HEK293 (cell line): ENCODE measurements around the gene CNFN.

ENCODE experiments used
- BCL11A ChIP-seq: fragments of 450-650 bp; formaldehyde crosslinking; IDR thresholded peaks from 2 replicates; pipeline ENCODE4 v1.5.1; 2016; ENCODE audit warnings: low read depth, missing biosample characterization, missing genetic modification characterization
- KLF7 ChIP-seq: fragments of 450-650 bp; formaldehyde crosslinking; IDR thresholded peaks from 2 replicates; pipeline ENCODE4 v1.5.1; 2016; ENCODE audit warnings: missing biosample characterization, missing genetic modification characterization, borderline replicate concordance
- YY1 ChIP-seq: fragments of 450-650 bp; formaldehyde crosslinking; IDR thresholded peaks from 2 replicates; pipeline ENCODE4 v1.5.1; 2018; ENCODE audit warnings: missing biosample characterization, missing genetic modification characterization
- ZBTB21 ChIP-seq: fragments of 450-650 bp; formaldehyde crosslinking; IDR thresholded peaks from 2 replicates; pipeline ENCODE4 v1.5.1; 2017; ENCODE audit warnings: missing biosample characterization, missing genetic modification characterization
- ZNF112 ChIP-seq: fragments of 450-650 bp; formaldehyde crosslinking; IDR thresholded peaks from 2 replicates; pipeline ENCODE4 v1.5.0; 2017; ENCODE audit warnings: missing biosample characterization, missing genetic modification characterization
- ZNF585B ChIP-seq: fragments of 450-650 bp; formaldehyde crosslinking; IDR thresholded peaks from 2 replicates; pipeline ENCODE4 v1.5.1; 2016; ENCODE audit warnings: missing biosample characterization, missing genetic modification characterization
- ZNF623 ChIP-seq: fragments of 450-650 bp; formaldehyde crosslinking; IDR thresholded peaks from 2 replicates; pipeline ENCODE4 v1.5.1; 2016; ENCODE audit warnings: missing biosample characterization, missing genetic modification characterization
- ZSCAN30 ChIP-seq: fragments of 450-650 bp; IDR thresholded peaks from 2 replicates; pipeline ENCODE4 v1.5.1; 2018; ENCODE audit warnings: missing biosample characterization, mild to moderate bottlenecking, missing genetic modification characterization, moderate library complexity
- TF ChIP-seq, protein P1 (sequence below): fragments of 450-650 bp; formaldehyde crosslinking; IDR thresholded peaks from 2 replicates; pipeline ENCODE4 v1.5.1; 2016; ENCODE audit warnings: missing biosample characterization, missing genetic modification characterization
- TF ChIP-seq, protein P2 (sequence below): fragments of 450-650 bp; formaldehyde crosslinking; IDR thresholded peaks from 2 replicates; pipeline ENCODE4 v1.5.1; 2017; ENCODE audit warnings: missing biosample characterization, missing genetic modification characterization
- TF ChIP-seq, protein P3 (sequence below): fragments of 450-650 bp; formaldehyde crosslinking; IDR thresholded peaks from 2 replicates; pipeline ENCODE4 v1.5.1; 2016; ENCODE audit warnings: missing biosample characterization, missing genetic modification characterization

DNA sequence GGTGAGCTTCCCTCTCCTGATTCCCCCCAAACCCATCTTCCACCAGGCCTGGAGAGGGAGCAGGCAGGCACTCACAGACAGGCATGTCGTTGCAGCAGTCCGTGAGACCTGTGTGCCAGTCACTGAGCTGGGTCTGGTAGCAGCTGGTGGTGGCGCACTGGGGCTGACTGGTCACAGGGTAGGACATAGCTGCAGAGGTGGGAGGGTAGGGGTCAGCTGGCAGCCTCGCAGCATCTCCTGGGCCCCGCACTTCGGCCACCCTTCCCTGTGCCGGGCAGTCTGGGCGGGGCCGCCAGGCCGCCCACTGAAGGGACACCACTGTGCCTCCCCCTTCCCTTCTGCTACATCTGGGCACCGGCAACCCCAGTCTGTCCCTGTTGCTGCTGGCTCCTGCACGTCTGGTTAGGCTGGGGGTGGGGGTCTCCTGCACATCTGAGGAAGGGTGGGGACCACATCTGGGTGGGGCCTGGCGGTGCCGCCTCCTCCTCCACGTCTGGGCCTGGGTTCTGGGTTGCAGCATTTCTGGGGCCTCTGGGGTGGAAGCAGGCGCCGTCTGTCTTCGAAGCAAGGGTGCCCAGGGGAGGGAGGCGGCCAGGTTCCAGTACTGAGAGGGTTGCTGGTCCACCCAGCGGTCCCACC is 1.1 kb downstream of the CNFN start:
- TF ChIP-seq YY1 (tag by site-specific recombination) (no peak), KLF7 (tag by site-specific recombination) (no peak), ZNF585B (tag by site-specific recombination) (no peak), ZNF623 (tag by site-specific recombination) (no peak), ZBTB21 (tag by site-specific recombination) (no peak), ZNF112 (tag by site-specific recombination) (no peak), BCL11A (tag by site-specific recombination) (no peak), ZSCAN30 (tag by site-specific recombination) (no peak)
- TF ChIP-seq, protein P1, sequence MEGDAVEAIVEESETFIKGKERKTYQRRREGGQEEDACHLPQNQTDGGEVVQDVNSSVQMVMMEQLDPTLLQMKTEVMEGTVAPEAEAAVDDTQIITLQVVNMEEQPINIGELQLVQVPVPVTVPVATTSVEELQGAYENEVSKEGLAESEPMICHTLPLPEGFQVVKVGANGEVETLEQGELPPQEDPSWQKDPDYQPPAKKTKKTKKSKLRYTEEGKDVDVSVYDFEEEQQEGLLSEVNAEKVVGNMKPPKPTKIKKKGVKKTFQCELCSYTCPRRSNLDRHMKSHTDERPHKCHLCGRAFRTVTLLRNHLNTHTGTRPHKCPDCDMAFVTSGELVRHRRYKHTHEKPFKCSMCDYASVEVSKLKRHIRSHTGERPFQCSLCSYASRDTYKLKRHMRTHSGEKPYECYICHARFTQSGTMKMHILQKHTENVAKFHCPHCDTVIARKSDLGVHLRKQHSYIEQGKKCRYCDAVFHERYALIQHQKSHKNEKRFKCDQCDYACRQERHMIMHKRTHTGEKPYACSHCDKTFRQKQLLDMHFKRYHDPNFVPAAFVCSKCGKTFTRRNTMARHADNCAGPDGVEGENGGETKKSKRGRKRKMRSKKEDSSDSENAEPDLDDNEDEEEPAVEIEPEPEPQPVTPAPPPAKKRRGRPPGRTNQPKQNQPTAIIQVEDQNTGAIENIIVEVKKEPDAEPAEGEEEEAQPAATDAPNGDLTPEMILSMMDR (tag by site-specific recombination), result no peak; the same call in 1 of the 2 replicates
- TF ChIP-seq, protein P2, sequence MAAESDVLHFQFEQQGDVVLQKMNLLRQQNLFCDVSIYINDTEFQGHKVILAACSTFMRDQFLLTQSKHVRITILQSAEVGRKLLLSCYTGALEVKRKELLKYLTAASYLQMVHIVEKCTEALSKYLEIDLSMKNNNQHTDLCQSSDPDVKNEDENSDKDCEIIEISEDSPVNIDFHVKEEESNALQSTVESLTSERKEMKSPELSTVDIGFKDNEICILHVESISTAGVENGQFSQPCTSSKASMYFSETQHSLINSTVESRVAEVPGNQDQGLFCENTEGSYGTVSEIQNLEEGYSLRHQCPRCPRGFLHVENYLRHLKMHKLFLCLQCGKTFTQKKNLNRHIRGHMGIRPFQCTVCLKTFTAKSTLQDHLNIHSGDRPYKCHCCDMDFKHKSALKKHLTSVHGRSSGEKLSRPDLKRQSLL, result no peak
- TF ChIP-seq, protein P3, sequence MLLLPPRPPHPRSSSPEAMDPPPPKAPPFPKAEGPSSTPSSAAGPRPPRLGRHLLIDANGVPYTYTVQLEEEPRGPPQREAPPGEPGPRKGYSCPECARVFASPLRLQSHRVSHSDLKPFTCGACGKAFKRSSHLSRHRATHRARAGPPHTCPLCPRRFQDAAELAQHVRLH (tag by site-specific recombination), result no peak
